B cell (primary cell): ENCODE results near the gene TLE3. TPM values are rescaled to one million over a fixed set of nuclear protein-coding genes. Genes with fewer than 3 reads are reported as not detected.
A peak's percentile ranks its signal among the peaks of the same experiment; 100 is the strongest.

Source experiments
- ATAC-seq: fragments of 200-7000 bp; cut with Tn5 transposase; one replicate; pipeline ENCODE4 v1.10.0; 2021; ENCODE audit warnings: low read depth, mild to moderate bottlenecking, moderate number of reproducible peaks, moderate library complexity
- CTCF ChIA-PET: fragments of 350-600 bp; sonication (Branson Sonifier 250); formaldehyde crosslinking; loops from one replicate; lab custom pipeline; 2021; ENCODE audit warnings: antibody characterized with exemption, inconsistent platforms; lab: Charles Lee
- POLR2A ChIA-PET: fragments of 350-600 bp; sonication (Branson Sonifier 250); formaldehyde crosslinking; loops from one replicate; lab custom pipeline; 2021; ENCODE audit warnings: antibody characterized with exemption; lab: Charles Lee
- DNase-seq: peaks from one replicate; pipeline ENCODE4 v3.0.0; 2013
- H2AFZ ChIP-seq: 2 replicates; pipeline ENCODE4 v1.6.1; 2012; ENCODE audit warnings: mild to moderate bottlenecking, low read depth, low read length; ENCODE audit not compliant: insufficient read depth, poor library complexity, severe bottlenecking
- H3K27ac ChIP-seq, 2 donors: 1 replicate in 1 of 2; 2 replicates in 1 of 2; pipeline ENCODE4 v1.5.1; 2012 to 2013; ENCODE audit warnings: low read length in 2 of 2, mild to moderate bottlenecking in 2 of 2, moderate library complexity in 1 of 2
- H3K27me3 ChIP-seq, 4 experiments: fragments of 200-600 bp in 1 of 4; sonication (generic) in 1 of 4; replicated peaks in 1 of 4; 1 replicate in 2 of 4; 2 replicates in 2 of 4; pipeline versions ENCODE4 v1.6.1 to v1.7.0; 2013 to 2016; ENCODE audit warnings: low read length in 3 of 4, mild to moderate bottlenecking in 2 of 4, mixed read lengths in 1 of 4, moderate library complexity in 1 of 4; ENCODE audit not compliant: insufficient read depth in 4 of 4, control insufficient read depth in 3 of 4; ENCODE audit errors: control extremely low read depth in 1 of 4
- H3K36me3 ChIP-seq, 2 experiments: replicated peaks in 1 of 2; 1 replicate in 1 of 2; 2 replicates in 1 of 2; pipeline versions ENCODE4 v1.6.1 to v1.7.1; 2013; ENCODE audit warnings: low read length in 1 of 2; ENCODE audit not compliant: insufficient read depth in 2 of 2, control insufficient read depth in 1 of 2; ENCODE audit errors: control extremely low read depth in 1 of 2, extremely low read depth in 1 of 2
- H3K4me1 ChIP-seq, 2 donors: fragments of 200-600 bp in 1 of 2; sonication (generic) in 1 of 2; 1 replicate in 1 of 2; 2 replicates in 1 of 2; pipeline versions ENCODE4 v1.5.1 to v1.6.1; 2013 to 2017; ENCODE audit warnings: low read length in 2 of 2; ENCODE audit not compliant: control insufficient read depth in 2 of 2, insufficient read depth in 2 of 2
- H3K4me2 ChIP-seq: replicated peaks from 2 replicates; pipeline ENCODE3; 2012; ENCODE audit warnings: mild to moderate bottlenecking, low read depth, low read length; ENCODE audit not compliant: poor library complexity, severe bottlenecking
- H3K4me3 ChIP-seq, 5 experiments: fragments of 200-600 bp in 1 of 5; sonication (generic) in 1 of 5; 1 replicate in 3 of 5; 2 replicates in 2 of 5; pipeline versions ENCODE4 v1.5.1 to v1.7.0; 2011 to 2016; ENCODE audit warnings: low read length in 4 of 5, mild to moderate bottlenecking in 4 of 5, low read depth in 2 of 5, control low read depth in 1 of 5, moderate library complexity in 1 of 5; ENCODE audit not compliant: insufficient read depth in 1 of 5; ENCODE audit errors: control extremely low read depth in 1 of 5, extremely low read depth in 1 of 5
- H3K79me2 ChIP-seq: fragments of 200-600 bp; sonication (generic); one replicate; pipeline ENCODE4 v1.6.0; 2016; ENCODE audit warnings: low read length; ENCODE audit not compliant: control insufficient read depth, insufficient read depth
- H3K9ac ChIP-seq: fragments of 200-600 bp; sonication (generic); 2 replicates; pipeline ENCODE4 v1.6.1; 2017; ENCODE audit warnings: mild to moderate bottlenecking, low read length, moderate library complexity
- H3K9me3 ChIP-seq, 3 donors: one replicate each; pipeline versions ENCODE4 v1.6.1 to v1.7.1; 2013; ENCODE audit warnings: low read length in 2 of 3; ENCODE audit not compliant: control insufficient read depth in 2 of 3, insufficient read depth in 1 of 3; ENCODE audit errors: control extremely low read depth in 1 of 3
- H4K20me1 ChIP-seq: 2 replicates; pipeline ENCODE4 v1.6.0; 2012; ENCODE audit warnings: mild to moderate bottlenecking, low read length; ENCODE audit not compliant: insufficient read depth, control insufficient read depth, poor library complexity, severe bottlenecking
- H3K27ac Mint-ChIP-seq: one replicate; pipeline ENCODE4 v1.8.0; 2021; ENCODE audit warnings: mixed read lengths
- H3K27me3 Mint-ChIP-seq: one replicate; pipeline ENCODE4 v1.8.0; 2021; ENCODE audit warnings: mixed read lengths
- H3K4me1 Mint-ChIP-seq: one replicate; pipeline ENCODE4 v1.8.0; 2021; ENCODE audit warnings: mixed read lengths
- H3K4me3 Mint-ChIP-seq: one replicate; pipeline ENCODE4 v1.8.0; 2021; ENCODE audit warnings: mixed read lengths
- H3K9me3 Mint-ChIP-seq: one replicate; pipeline ENCODE4 v1.8.0; 2022; ENCODE audit warnings: mixed read lengths; ENCODE audit not compliant: insufficient read depth
- EZH2 ChIP-seq: IDR thresholded peaks from 2 replicates; pipeline ENCODE4 v1.6.1; 2012; ENCODE audit warnings: borderline replicate concordance, low read depth, mild to moderate bottlenecking, moderate library complexity, low read length; ENCODE audit not compliant: insufficient read depth, poor library complexity, severe bottlenecking
- WGBS: methylation state at CpG from one replicate; pipeline ENCODE4 v1.1.5; 2013; ENCODE audit warnings: missing lambda C conversion rate; ENCODE audit not compliant: insufficient coverage; 5-methylcytosine and 5-hydroxymethylcytosine counted together
- intact Hi-C: fragments of 100-400 bp; cut with micrococcal nuclease; formaldehyde crosslinking; loops from one replicate; pipeline ENCODE4 v1.10.0; 2022
- polyA plus RNA-seq: library from polyadenylated mRNA; depleted of rRNA; stranded (reverse); fragments of >200 nt; gene quantifications from 2 replicates; pipeline ENCODE4 v1.2.3, GENCODE V29; 2012
- total RNA-seq, 2 donors: library from RNA; stranded (reverse); fragments of 120-200 nt in 1 of 2; gene quantifications; 1 replicate in 1 of 2; 2 replicates in 1 of 2; pipeline versions ENCODE4 v1.2.3 to v1.2.4, GENCODE V29; 2013 to 2022
- TF ChIP-seq, protein P1 (sequence below): fragments of 200-600 bp; IDR thresholded peaks from one replicate; pipeline ENCODE4 v1.8.0; 2022; ENCODE audit warnings: antibody characterized with exemption, mild to moderate bottlenecking

Gene TLE3
- total and polyA plus RNA-seq, 2 donors (not counting 1 experiment from before 2014, with no cell fraction given), result 187 to 278 TPM

- Histone ChIP-seq H3K4me2 (peak overlapping the region; percentile 96), H3K4me1 (peaks cover 45 to 65% of the 10 kb centered on the region in 2 donors), H3K4me3 (peak overlapping the region; percentile 74 to 97 (median 92)), H3K79me2 (peaks cover 74% of the 10 kb centered on the region), H2AFZ (peak overlapping the region; percentile 29), H3K27ac (peak overlapping the region in 1 of 2 donors; percentile 82), H3K9ac (peak overlapping the region; percentile 92), H3K27me3 (no peaks in the 10 kb centered on the region), H3K36me3 (peaks cover 0 to 44% of the 10 kb centered on the region in 2 experiments), H4K20me1 (peaks cover 65% of the 10 kb centered on the region), H3K9me3 (no peaks in the 10 kb centered on the region)
- DNase-seq (peak; percentile 31), ATAC-seq (no peak)
- ChIA-PET POLR2A (interaction anchor here (0.9 to 1.1 kb wide), 2 partner anchors 105 to 518 kb away, joined by 4 read pairs; no protein-coding TSS in a partner anchor), CTCF (interaction anchor here (0.6 to 2.5 kb wide), 8 partner anchors 14 to 509 kb away, joined by 3 to 9 read pairs (median 7); no protein-coding TSS in a partner anchor)
- intact Hi-C loops, result loop anchor here (5.0 kb wide), 6 partner anchors 48 to 1278 kb away; partner anchors contain the start of gene RPLP1
- peaks cover 68% of the 10 kb centered on the region for H3K4me1 Mint-ChIP-seq
- TF ChIP-seq EZH2, result no peak
- TF ChIP-seq, protein P1, sequence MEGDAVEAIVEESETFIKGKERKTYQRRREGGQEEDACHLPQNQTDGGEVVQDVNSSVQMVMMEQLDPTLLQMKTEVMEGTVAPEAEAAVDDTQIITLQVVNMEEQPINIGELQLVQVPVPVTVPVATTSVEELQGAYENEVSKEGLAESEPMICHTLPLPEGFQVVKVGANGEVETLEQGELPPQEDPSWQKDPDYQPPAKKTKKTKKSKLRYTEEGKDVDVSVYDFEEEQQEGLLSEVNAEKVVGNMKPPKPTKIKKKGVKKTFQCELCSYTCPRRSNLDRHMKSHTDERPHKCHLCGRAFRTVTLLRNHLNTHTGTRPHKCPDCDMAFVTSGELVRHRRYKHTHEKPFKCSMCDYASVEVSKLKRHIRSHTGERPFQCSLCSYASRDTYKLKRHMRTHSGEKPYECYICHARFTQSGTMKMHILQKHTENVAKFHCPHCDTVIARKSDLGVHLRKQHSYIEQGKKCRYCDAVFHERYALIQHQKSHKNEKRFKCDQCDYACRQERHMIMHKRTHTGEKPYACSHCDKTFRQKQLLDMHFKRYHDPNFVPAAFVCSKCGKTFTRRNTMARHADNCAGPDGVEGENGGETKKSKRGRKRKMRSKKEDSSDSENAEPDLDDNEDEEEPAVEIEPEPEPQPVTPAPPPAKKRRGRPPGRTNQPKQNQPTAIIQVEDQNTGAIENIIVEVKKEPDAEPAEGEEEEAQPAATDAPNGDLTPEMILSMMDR, result no peak
- no peaks in the 10 kb centered on the region for H3K9me3 Mint-ChIP-seq
- 25% methylated on average over 2 of the region's 8 CpGs for WGBS
- no peaks in the 10 kb centered on the region for H3K27me3 Mint-ChIP-seq
- H3K4me3 Mint-ChIP-seq, result peak overlapping the region; percentile 98
- H3K27ac Mint-ChIP-seq, result peak overlapping the region; percentile 86
These were observed 2.9 kb downstream of the TLE3 start for GRCh38 chr15:70094690-70095311.
